ENCODE results near the gene MYG1.

DNA sequence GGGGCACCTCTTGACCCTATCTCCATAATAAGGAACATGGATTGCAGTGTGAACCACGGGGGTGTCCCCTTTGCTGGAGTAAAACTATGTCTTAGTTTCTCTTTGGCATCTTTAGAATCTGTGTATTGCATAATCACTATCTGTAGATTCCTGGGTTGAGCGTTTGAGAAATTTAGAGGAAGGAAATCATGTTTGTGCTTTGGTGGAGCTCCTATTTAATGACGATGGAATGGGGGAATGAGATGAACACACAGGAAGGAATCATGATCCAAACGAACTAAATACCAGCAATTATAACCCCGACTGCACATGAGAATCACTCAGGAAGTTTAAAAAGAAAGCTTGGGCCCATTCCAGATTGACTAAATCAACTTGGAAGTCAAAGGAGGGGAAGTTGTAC, 1.3 kb upstream of the MYG1 start:
- TF ChIP-seq, protein P1, sequence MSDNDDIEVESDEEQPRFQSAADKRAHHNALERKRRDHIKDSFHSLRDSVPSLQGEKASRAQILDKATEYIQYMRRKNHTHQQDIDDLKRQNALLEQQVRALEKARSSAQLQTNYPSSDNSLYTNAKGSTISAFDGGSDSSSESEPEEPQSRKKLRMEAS (IDR thresholded peaks at IDR 0.05; ENCODE audit: insufficient read depth, insufficient read length): no peak
- TF ChIP-seq POLR2A (IDR thresholded peaks at IDR 0.05; ENCODE audit: low read depth, low read length) (no peak), JUN (IDR thresholded peaks at IDR 0.05; ENCODE audit: borderline replicate concordance, insufficient read depth, insufficient read length, low read depth) (no peak)
- TF ChIP-seq, protein P2, sequence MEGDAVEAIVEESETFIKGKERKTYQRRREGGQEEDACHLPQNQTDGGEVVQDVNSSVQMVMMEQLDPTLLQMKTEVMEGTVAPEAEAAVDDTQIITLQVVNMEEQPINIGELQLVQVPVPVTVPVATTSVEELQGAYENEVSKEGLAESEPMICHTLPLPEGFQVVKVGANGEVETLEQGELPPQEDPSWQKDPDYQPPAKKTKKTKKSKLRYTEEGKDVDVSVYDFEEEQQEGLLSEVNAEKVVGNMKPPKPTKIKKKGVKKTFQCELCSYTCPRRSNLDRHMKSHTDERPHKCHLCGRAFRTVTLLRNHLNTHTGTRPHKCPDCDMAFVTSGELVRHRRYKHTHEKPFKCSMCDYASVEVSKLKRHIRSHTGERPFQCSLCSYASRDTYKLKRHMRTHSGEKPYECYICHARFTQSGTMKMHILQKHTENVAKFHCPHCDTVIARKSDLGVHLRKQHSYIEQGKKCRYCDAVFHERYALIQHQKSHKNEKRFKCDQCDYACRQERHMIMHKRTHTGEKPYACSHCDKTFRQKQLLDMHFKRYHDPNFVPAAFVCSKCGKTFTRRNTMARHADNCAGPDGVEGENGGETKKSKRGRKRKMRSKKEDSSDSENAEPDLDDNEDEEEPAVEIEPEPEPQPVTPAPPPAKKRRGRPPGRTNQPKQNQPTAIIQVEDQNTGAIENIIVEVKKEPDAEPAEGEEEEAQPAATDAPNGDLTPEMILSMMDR (IDR thresholded peaks at IDR 0.05; ENCODE audit: extremely low read depth in 1 of 2, insufficient read depth in 1 of 2, low read depth in 1 of 2, low read length in 2 of 2): no peak

Data from endothelial cell of umbilical vein (primary cell).